Panc1 (cell line): ENCODE results near the gene ABCB4. TPM values are rescaled to one million over a fixed set of nuclear protein-coding genes. Genes with fewer than 3 reads are reported as not detected.

Source experiments
- ATAC-seq: fragments of 200-7000 bp; cut with Tn5 transposase; 2 replicates; pipeline ENCODE4 v1.9.1; 2020; ENCODE audit warnings: mild to moderate bottlenecking, moderate library complexity
- BruUV-seq: library from RNA; stranded (reverse); fragments of 400-500 nt; replicated peaks from 2 replicates; lab custom pipeline; 2021; lab: Mats Ljungman, UMichigan
- CTCF ChIA-PET: fragments of 300-600 bp; sonication (Branson Sonifier 250); formaldehyde crosslinking; loops from one replicate; lab custom pipeline; 2022; ENCODE audit warnings: antibody characterized with exemption; lab: Charles Lee
- POLR2A ChIA-PET: fragments of 300-600 bp; sonication (Branson Sonifier 250); formaldehyde crosslinking; loops from one replicate; lab custom pipeline; 2022; ENCODE audit warnings: antibody characterized with exemption; lab: Charles Lee
- DNase-seq: peaks from one replicate; pipeline ENCODE4 v3.0.0-alpha.2; 2010; ENCODE audit warnings: low read depth, low spot score
- H3K27ac ChIP-seq: 2 replicates; pipeline ENCODE4 v1.5.1; 2011; ENCODE audit warnings: mild to moderate bottlenecking, low read length, inconsistent platforms
- H3K27me3 ChIP-seq: fragments of 200-500 bp; sonication (Bioruptor generic); 2 replicates; pipeline ENCODE4 v1.6.0; 2014; ENCODE audit warnings: low read length, inconsistent platforms; ENCODE audit not compliant: control insufficient read depth, insufficient read depth
- H3K36me3 ChIP-seq: fragments of 200-500 bp; sonication (Bioruptor generic); 2 replicates; pipeline ENCODE4 v1.5.1; 2014; ENCODE audit warnings: inconsistent platforms, mild to moderate bottlenecking, low read length, moderate library complexity; ENCODE audit not compliant: control insufficient read depth, insufficient read depth
- H3K4me1 ChIP-seq: 2 replicates; pipeline ENCODE4 v1.5.1; 2011; ENCODE audit warnings: inconsistent platforms, mild to moderate bottlenecking, low read length, moderate library complexity; ENCODE audit not compliant: control insufficient read depth, insufficient read depth
- H3K4me3 ChIP-seq, 2 experiments: 2 replicates each; pipeline ENCODE4 v1.5.1; 2011 to 2012; ENCODE audit warnings: low read depth in 2 of 2, low read length in 2 of 2, mild to moderate bottlenecking in 2 of 2, inconsistent platforms in 1 of 2, moderate library complexity in 1 of 2
- H3K9me3 ChIP-seq: fragments of 200-500 bp; sonication (Bioruptor generic); 2 replicates; pipeline ENCODE4 v1.5.1; 2014; ENCODE audit warnings: low read depth, mild to moderate bottlenecking, inconsistent platforms, low read length, moderate library complexity; ENCODE audit not compliant: control insufficient read depth, insufficient read depth
- POLR2AphosphoS5 ChIP-seq: IDR thresholded peaks from 2 replicates; pipeline ENCODE4 v1.6.1; 2012; ENCODE audit warnings: mild to moderate bottlenecking, low read depth, low read length, moderate library complexity
- SIN3A ChIP-seq: IDR thresholded peaks from 2 replicates; pipeline ENCODE4 v1.6.1; 2012; ENCODE audit warnings: low read depth, mild to moderate bottlenecking, low read length, moderate library complexity, borderline replicate concordance; ENCODE audit not compliant: insufficient read depth
- TCF7L2 ChIP-seq: IDR thresholded peaks from 2 replicates; pipeline ENCODE4 v1.6.1; 2011; ENCODE audit warnings: mild to moderate bottlenecking, low read depth, low read length, inconsistent platforms
- in situ Hi-C: cut with HindIII; loops from 2 replicates; pipeline ENCODE4 v1.10.0; 2016; ENCODE audit warnings: low sequenced_read_pairs, low pct_unique_long_range_greater_than_20kb
- intact Hi-C: fragments of 100-400 bp; cut with micrococcal nuclease; formaldehyde crosslinking; loops from one replicate; pipeline ENCODE4 v1.10.0; 2022; ENCODE audit not compliant: unreplicated experiment
- total RNA-seq: library from RNA; stranded (reverse); gene quantifications from one replicate; pipeline ENCODE4 v1.2.1, GENCODE V29; 2021; ENCODE audit not compliant: unreplicated experiment
- TF ChIP-seq, protein P1 (sequence below), 2 experiments: IDR thresholded peaks; 2 replicates each; pipeline ENCODE4 v1.6.1; 2011 to 2012; ENCODE audit warnings: low read depth in 2 of 2, control low read depth in 1 of 2, low read length in 1 of 2, mild to moderate bottlenecking in 1 of 2, moderate library complexity in 1 of 2; ENCODE audit not compliant: insufficient read depth in 1 of 2
- TF ChIP-seq, protein P2 (sequence below): fragments of 450-650 bp; IDR thresholded peaks from 2 replicates; pipeline ENCODE4 v1.5.1; 2017; ENCODE audit warnings: mild to moderate bottlenecking

Gene ABCB4
- total RNA-seq, 1 experiment from 2014 or later: 0.18 TPM

DNA sequence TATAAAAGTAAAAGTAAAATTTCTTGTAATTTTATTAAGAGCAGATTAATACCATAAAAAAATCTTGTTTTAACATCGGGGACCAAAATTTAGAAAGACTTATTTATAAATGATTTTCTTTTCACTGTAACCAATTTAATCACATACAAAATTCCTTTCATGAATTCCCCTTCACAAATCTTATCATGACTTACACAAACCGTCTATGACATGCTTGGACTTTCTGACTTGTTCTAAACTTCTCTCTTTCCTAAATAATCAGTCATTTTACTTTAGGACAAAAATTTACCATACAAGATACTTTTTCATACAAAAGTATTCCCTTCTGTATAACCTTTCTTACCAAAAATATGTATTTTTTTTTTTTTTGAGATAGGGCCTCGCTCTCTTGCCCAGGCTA is 120.7 kb downstream of the ABCB4 start:
- no peaks in the 10 kb centered on the region; the same call in 1 of the 2 replicates for H3K36me3 ChIP-seq
- no peaks in the 10 kb centered on the region for H3K4me1 ChIP-seq
- intact Hi-C loops: no loop called here
- POLR2A ChIA-PET: no interaction called here
- H3K27ac ChIP-seq: no peak overlapping the region
- H3K27me3 ChIP-seq: no peaks in the 10 kb centered on the region
- in situ Hi-C loops: no loop called here
- TF ChIP-seq SIN3A: no peak
- no peak for TF ChIP-seq TCF7L2
- TF ChIP-seq, protein P1, sequence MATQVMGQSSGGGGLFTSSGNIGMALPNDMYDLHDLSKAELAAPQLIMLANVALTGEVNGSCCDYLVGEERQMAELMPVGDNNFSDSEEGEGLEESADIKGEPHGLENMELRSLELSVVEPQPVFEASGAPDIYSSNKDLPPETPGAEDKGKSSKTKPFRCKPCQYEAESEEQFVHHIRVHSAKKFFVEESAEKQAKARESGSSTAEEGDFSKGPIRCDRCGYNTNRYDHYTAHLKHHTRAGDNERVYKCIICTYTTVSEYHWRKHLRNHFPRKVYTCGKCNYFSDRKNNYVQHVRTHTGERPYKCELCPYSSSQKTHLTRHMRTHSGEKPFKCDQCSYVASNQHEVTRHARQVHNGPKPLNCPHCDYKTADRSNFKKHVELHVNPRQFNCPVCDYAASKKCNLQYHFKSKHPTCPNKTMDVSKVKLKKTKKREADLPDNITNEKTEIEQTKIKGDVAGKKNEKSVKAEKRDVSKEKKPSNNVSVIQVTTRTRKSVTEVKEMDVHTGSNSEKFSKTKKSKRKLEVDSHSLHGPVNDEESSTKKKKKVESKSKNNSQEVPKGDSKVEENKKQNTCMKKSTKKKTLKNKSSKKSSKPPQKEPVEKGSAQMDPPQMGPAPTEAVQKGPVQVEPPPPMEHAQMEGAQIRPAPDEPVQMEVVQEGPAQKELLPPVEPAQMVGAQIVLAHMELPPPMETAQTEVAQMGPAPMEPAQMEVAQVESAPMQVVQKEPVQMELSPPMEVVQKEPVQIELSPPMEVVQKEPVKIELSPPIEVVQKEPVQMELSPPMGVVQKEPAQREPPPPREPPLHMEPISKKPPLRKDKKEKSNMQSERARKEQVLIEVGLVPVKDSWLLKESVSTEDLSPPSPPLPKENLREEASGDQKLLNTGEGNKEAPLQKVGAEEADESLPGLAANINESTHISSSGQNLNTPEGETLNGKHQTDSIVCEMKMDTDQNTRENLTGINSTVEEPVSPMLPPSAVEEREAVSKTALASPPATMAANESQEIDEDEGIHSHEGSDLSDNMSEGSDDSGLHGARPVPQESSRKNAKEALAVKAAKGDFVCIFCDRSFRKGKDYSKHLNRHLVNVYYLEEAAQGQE (IDR thresholded peaks at IDR 0.05; ENCODE audit: insufficient read depth in 1 of 2, low read depth in 2 of 2, low read length in 1 of 2): no peak
- no peak for TF ChIP-seq POLR2AphosphoS5
- TF ChIP-seq, protein P2, sequence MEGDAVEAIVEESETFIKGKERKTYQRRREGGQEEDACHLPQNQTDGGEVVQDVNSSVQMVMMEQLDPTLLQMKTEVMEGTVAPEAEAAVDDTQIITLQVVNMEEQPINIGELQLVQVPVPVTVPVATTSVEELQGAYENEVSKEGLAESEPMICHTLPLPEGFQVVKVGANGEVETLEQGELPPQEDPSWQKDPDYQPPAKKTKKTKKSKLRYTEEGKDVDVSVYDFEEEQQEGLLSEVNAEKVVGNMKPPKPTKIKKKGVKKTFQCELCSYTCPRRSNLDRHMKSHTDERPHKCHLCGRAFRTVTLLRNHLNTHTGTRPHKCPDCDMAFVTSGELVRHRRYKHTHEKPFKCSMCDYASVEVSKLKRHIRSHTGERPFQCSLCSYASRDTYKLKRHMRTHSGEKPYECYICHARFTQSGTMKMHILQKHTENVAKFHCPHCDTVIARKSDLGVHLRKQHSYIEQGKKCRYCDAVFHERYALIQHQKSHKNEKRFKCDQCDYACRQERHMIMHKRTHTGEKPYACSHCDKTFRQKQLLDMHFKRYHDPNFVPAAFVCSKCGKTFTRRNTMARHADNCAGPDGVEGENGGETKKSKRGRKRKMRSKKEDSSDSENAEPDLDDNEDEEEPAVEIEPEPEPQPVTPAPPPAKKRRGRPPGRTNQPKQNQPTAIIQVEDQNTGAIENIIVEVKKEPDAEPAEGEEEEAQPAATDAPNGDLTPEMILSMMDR: no peak
- H3K4me3 ChIP-seq: no peak overlapping the region
- ATAC-seq (no peak), DNase-seq (no peak)
- BruUV-seq: no TSS peak
- H3K9me3 ChIP-seq: peaks cover 28% of the 10 kb centered on the region
- CTCF ChIA-PET: no interaction called here

Other genes starting within 250 kb of the ABCB4 start
- gene CROT, start 130.0 kb downstream of the ABCB4 start, total RNA-seq: 9.8 TPM
- gene ABCB1, start 125.2 kb upstream of the ABCB4 start, total RNA-seq: 0.67 TPM
- gene RUNDC3B, start 152.7 kb upstream of the ABCB4 start, total RNA-seq: 0.15 TPM